Subcutaneous abdominal adipose tissue (tissue), 5 donors: Measurements from ENCODE around the gene FMN1.

Experiments
- H3K27ac ChIP-seq: one replicate; pipeline ENCODE4 v1.7.0; 2013; ENCODE audit warnings: low read depth, mild to moderate bottlenecking, inconsistent platforms, low read length, moderate library complexity
- H3K27me3 ChIP-seq, 5 donors: one replicate each; pipeline ENCODE4 v1.7.0; 2013; ENCODE audit warnings: low read length in 5 of 5, inconsistent platforms in 1 of 5; ENCODE audit not compliant: control insufficient read depth in 5 of 5, insufficient read depth in 4 of 5
- H3K36me3 ChIP-seq, 5 donors: one replicate each; pipeline ENCODE4 v1.7.0; 2013; ENCODE audit warnings: low read length in 5 of 5; ENCODE audit not compliant: control insufficient read depth in 5 of 5, insufficient read depth in 5 of 5
- H3K4me1 ChIP-seq, 5 donors: one replicate each; pipeline ENCODE4 v1.7.0; 2013; ENCODE audit warnings: low read length in 5 of 5, mild to moderate bottlenecking in 3 of 5, moderate library complexity in 1 of 5; ENCODE audit not compliant: control insufficient read depth in 5 of 5, insufficient read depth in 5 of 5
- H3K4me3 ChIP-seq, 5 donors: one replicate each; pipeline ENCODE4 v1.7.0; 2013; ENCODE audit warnings: low read length in 5 of 5, low read depth in 1 of 5
- H3K9ac ChIP-seq, 5 donors: one replicate each; pipeline ENCODE4 v1.7.0; 2013; ENCODE audit warnings: low read length in 5 of 5, mild to moderate bottlenecking in 4 of 5, moderate library complexity in 3 of 5
- H3K9me3 ChIP-seq, 5 donors: one replicate each; pipeline ENCODE4 v1.7.0; 2013; ENCODE audit warnings: low read length in 5 of 5; ENCODE audit not compliant: control insufficient read depth in 5 of 5
- donor health status: healthy.
- donor health status: healthy.
- donor health status: healthy.
- donor health status: healthy.
- donor health status: healthy.

FMN1 gene

GRCh38 chr15:33157371-33158037, 37.0 kb downstream of the FMN1 start:
- no peaks in the 10 kb centered on the region for H3K27me3 ChIP-seq
- no peak overlapping the region for H3K27ac ChIP-seq
- no peaks in the 10 kb centered on the region for H3K9me3 ChIP-seq
- H3K36me3 ChIP-seq = no peaks in the 10 kb centered on the region
- peaks cover 4 to 26% (median 15%) of the 10 kb centered on the region in 5 donors for H3K4me1 ChIP-seq
- no peak overlapping the region for H3K4me3 ChIP-seq
- no peak overlapping the region for H3K9ac ChIP-seq

GRCh38 chr15:33155691-33156420, 38.7 kb downstream of the FMN1 start:
- Histone ChIP-seq H3K27ac (no peak overlapping the region), H3K4me3 (no peak overlapping the region)

GRCh38 chr15:33154351-33155166, 40.0 kb downstream of the FMN1 start:
- no peak overlapping the region for H3K9ac ChIP-seq
- peak overlapping the region in 2 of 5 donors; percentile 17 to 37 for H3K4me3 ChIP-seq

More at GRCh38 chr15:33155691-33156420, 38.7 kb downstream of the FMN1 start:
- Histone ChIP-seq H3K4me1 (peaks cover 4 to 26% (median 15%) of the 10 kb centered on the region in 5 donors), H3K36me3 (no peaks in the 10 kb centered on the region), H3K9me3 (no peaks in the 10 kb centered on the region), H3K27me3 (no peaks in the 10 kb centered on the region), H3K9ac (no peak overlapping the region)

GRCh38 chr15:33153548-33153947, 41.0 kb downstream of the FMN1 start:
- Histone ChIP-seq H3K4me3 (peak overlapping the region in 2 of 5 donors; percentile 19 to 36), H3K27ac (no peak overlapping the region), H3K36me3 (no peaks in the 10 kb centered on the region), H3K9me3 (no peaks in the 10 kb centered on the region), H3K9ac (no peak overlapping the region), H3K4me1 (peaks cover 4 to 24% (median 9%) of the 10 kb centered on the region in 5 donors), H3K27me3 (no peaks in the 10 kb centered on the region)

More at GRCh38 chr15:33154351-33155166, 40.0 kb downstream of the FMN1 start:
- Histone ChIP-seq H3K27me3 (no peaks in the 10 kb centered on the region), H3K4me1 (peaks cover 4 to 24% (median 9%) of the 10 kb centered on the region in 5 donors), H3K27ac (peak overlapping the region; percentile 19), H3K9me3 (no peaks in the 10 kb centered on the region), H3K36me3 (no peaks in the 10 kb centered on the region)

- H3K27ac ChIP-seq = no peak overlapping the region
- H3K4me3 ChIP-seq = peak overlapping the region in 2 of 5 donors; percentile 19 to 36
Measured at GRCh38 chr15:33152502-33153109, 41.9 kb downstream of the FMN1 start.

GRCh38 chr15:33150971-33151370, 43.5 kb downstream of the FMN1 start:
- no peak overlapping the region for H3K9ac ChIP-seq
- no peak overlapping the region for H3K27ac ChIP-seq
- H3K36me3 ChIP-seq = no peaks in the 10 kb centered on the region
- H3K4me3 ChIP-seq = no peak overlapping the region
- no peaks in the 10 kb centered on the region for H3K27me3 ChIP-seq
- H3K9me3 ChIP-seq = no peaks in the 10 kb centered on the region
- H3K4me1 ChIP-seq = peaks cover 3 to 21% (median 7%) of the 10 kb centered on the region in 5 donors

More at GRCh38 chr15:33152502-33153109, 41.9 kb downstream of the FMN1 start:
- no peaks in the 10 kb centered on the region for H3K9me3 ChIP-seq
- no peaks in the 10 kb centered on the region for H3K27me3 ChIP-seq
- no peaks in the 10 kb centered on the region for H3K36me3 ChIP-seq
- peaks cover 3 to 20% (median 7%) of the 10 kb centered on the region in 5 donors for H3K4me1 ChIP-seq
- H3K9ac ChIP-seq = no peak overlapping the region

GRCh38 chr15:33150431-33150941, 44.0 kb downstream of the FMN1 start:
- no peak overlapping the region for H3K4me3 ChIP-seq
- H3K27me3 ChIP-seq = no peaks in the 10 kb centered on the region
- no peak overlapping the region for H3K9ac ChIP-seq
- H3K9me3 ChIP-seq = no peaks in the 10 kb centered on the region
- no peak overlapping the region for H3K27ac ChIP-seq
- no peaks in the 10 kb centered on the region for H3K36me3 ChIP-seq
- H3K4me1 ChIP-seq = peaks cover 3 to 24% (median 7%) of the 10 kb centered on the region in 5 donors

- no peaks in the 10 kb centered on the region for H3K36me3 ChIP-seq
- H3K9me3 ChIP-seq = no peaks in the 10 kb centered on the region
- H3K27ac ChIP-seq = no peak overlapping the region
- H3K27me3 ChIP-seq = no peaks in the 10 kb centered on the region
- peaks cover 3 to 25% (median 7%) of the 10 kb centered on the region in 5 donors for H3K4me1 ChIP-seq
- no peak overlapping the region for H3K9ac ChIP-seq
- H3K4me3 ChIP-seq = no peak overlapping the region
Measured at GRCh38 chr15:33149919-33150318, 44.6 kb downstream of the FMN1 start.

- Histone ChIP-seq H3K9ac (no peak overlapping the region), H3K27me3 (no peaks in the 10 kb centered on the region), H3K4me1 (peaks cover 0 to 16% (median 4%) of the 10 kb centered on the region in 5 donors), H3K4me3 (no peak overlapping the region), H3K27ac (no peak overlapping the region), H3K9me3 (no peaks in the 10 kb centered on the region), H3K36me3 (no peaks in the 10 kb centered on the region)
Measured at GRCh38 chr15:33148129-33148751, 46.3 kb downstream of the FMN1 start.
